Measurements from ENCODE around the gene RASGEF1C.

- TF ChIP-seq CTCF (conservative IDR thresholded peaks at IDR 0.05; ENCODE audit: low read length) (no peak), EZH2phosphoT487 (IDR thresholded peaks at IDR 0.05; ENCODE audit: borderline replicate concordance) (no peak)
Observed at GRCh38 chr5:180098991-180099732, 109.8 kb downstream of the RASGEF1C start.
